GOT3 (cell line): Measurements from ENCODE around the gene KIF26B.

Experiments used
- DNase-seq: peaks from one replicate; lab custom pipeline; 2025; ENCODE audit warnings: mixed read lengths; lab: John Stamatoyannopoulos, UW

KIF26B gene

DNA sequence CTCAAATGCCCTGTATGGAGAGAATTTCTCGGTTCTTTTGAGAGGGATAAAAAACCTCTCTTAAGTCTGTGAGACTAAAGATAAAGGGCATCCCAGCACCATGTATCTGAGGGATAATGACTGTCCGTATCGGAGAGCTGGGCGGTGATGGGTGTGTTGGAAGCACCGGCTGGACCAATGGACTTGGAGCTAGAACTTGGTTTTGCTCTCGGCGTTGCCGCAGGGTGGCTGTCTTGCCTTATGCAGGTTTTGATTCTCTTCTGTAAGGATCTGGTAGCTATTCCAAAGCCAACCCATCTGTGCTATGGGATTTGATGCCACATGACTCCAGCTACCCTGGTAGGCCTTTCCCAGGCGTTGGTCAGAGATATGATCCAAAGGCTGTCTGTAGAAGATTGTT, 348.8 kb downstream of the KIF26B start:
- DNase-seq, result no peak

DNA sequence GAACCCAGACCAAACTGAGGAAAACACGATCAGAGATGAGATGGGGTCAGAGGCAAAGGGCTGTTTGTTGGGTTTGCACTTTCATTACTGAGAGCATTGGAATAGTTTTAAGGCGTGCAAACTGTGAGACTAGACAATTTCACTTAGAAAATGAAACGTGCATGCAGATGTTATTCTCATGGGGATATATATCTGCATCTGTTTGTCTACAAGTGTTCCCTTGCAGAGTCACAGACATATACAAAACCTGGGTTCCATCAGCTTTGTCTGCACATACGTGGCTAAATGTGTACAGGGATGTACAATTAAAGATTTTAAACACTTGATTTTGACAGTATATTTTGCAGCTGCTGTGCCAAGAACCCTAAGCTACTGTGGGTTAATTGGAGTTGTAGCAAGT, 355.4 kb downstream of the KIF26B start:
- DNase-seq, result no peak

DNA sequence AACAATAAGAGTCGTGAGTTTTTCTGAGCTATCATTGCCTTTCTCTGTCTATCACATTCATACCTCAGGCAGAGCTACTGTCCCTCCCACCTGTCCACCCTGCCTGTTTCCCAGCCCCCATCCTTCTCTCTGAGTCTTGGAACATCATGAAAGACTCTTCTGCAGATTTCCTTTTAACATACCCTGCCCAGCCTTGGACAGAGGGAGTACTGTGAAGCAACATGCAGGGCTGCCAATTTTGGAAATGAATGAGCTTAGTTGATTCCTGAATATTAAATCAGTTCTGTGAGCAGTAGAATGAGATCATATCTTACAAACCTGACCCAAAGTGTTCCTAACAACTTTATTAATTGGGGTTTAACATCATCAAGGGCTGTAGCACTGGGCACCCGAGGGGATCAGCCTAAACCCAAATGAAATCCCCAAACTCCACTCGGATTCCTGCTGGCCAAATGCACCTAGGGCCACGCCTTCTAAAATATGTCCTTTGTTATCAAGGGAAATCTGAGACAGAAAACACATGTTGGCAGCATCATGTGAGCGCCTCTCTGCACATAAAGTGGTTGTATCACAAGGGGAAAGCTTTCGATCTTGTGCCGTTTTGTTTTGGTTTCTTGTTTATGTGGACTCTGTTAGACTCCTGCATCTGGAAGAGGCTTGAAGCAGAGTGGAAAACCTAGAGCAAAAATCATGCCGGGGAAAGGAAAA, 357.6 kb downstream of the KIF26B start:
- no peak for DNase-seq

DNA sequence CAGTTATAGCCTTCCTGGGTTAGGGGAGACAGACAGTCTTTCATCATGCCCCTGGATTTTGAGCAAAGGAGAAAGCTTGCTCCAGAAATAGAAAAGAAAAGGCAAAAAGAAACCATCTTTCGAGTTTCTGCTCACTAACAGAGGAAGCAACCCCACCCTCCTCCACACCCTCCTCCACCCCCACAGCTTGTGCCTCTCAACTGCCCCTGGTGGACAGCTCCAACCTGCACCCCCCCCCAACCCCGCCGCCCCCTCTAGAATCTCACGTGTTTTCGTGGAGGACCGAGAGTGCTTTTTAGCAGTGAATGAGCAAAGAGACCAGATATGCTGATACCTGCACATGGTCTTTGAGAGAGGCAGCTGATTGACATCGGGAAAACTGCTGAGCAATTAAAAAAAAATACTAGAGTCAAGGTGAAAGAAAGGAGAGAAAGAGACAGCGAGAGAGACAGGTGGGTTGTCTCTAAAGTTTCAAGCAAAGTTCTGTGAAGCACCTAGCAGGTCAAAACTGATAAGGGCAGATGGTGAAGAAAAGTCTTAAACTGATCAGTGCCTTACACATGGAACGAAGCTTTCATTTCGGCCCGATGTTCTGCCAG, 358.3 kb downstream of the KIF26B start:
- DNase-seq, result no peak

DNA sequence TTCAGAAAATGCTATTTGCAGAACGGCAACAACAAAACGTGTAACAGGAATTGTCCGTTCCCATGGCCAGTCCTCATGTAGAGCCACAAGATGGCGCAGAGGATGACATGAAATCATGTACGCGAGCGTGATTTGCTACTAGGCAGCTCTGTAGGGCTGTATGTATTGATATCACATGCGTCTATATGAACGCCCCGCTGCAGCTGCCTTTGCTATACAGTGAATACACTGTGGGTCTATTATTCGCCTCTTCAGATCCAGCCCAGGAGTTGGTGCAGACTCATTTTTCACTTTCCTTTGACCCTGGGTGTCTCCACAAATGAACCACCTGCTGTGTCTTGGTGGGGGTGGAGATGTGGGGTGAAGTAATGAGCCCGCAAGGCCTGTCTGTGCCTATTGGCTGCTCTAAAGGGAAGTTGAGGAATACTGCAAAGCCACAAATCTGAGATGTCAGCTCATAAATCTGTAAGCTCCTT, 361.5 kb downstream of the KIF26B start:
- no peak for DNase-seq

DNA sequence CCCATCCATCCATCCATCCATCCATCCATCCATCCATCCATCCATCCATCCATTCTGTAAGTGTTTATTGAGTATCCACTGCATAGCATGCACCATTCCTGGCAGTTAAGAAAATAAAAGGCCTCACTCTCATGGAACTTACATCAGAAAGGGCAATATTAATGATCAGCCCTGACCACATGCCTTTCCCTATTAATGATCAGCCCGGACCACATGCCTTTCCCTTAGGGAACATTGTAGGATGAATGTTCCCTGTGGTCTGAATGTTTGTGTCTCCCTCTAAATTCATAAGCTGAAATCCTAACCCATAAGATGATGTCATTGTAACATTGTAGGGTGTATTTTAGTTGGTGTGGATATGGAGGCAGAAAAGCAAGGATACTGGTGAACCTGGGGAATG, 365.8 kb downstream of the KIF26B start:
- DNase-seq, result no peak

DNA sequence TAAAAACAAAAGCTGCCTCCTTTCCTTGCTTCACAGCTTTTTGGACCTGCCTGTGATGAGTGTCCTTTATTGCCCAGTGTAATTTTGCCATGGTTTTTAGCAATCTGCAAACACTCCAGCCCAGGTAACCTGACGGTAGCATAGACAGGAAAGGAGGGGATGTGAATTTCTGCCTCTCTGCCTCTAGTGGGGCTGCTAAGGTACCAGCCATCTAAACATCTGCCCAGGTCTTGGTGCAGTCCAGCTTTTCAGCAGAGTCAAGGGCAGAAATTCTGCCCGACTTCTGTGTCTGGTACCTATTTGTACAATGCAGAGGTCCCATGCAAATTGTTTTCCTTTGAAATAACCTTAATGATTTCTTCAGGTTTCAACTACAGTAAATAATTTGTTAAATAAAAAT, 371.4 kb downstream of the KIF26B start:
- DNase-seq, result no peak

DNA sequence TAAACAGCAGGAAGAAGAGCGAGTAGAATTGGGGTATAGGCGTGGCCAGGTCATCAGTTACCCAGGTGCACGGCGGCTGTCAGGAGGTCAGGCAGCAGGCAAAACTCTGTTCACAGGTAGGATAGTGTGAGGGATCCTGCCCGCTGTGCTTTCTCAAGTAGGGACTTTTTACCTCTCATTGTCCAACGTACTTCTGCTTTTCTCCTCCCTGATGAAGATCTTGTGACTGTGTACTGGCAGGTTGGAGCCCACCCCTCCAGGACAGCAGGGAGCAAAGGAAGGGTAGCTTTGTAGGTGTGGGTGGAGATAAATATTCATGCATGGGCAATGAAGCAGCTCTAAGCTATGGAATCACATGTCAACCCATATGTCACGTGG, 373.5 kb downstream of the KIF26B start:
- DNase-seq, result no peak

DNA sequence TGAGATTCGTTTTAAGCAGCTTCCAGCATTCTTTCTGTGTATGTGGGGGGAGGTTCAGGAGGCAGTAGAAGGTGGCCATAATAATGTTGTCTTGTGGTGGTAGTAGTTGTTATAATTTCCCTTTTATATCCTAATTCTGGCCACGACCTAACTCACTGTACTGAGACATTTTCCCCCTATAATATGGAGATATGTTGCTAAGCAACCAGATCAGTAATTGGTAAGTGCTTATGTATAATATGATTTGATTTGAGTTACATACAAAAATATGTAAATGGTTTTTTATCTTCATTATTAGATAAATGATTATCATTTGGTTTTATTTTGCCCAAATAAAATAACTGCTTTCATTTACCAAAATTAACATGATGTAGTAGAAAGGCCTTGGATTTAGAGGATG, 376.2 kb downstream of the KIF26B start:
- DNase-seq, result no peak

DNA sequence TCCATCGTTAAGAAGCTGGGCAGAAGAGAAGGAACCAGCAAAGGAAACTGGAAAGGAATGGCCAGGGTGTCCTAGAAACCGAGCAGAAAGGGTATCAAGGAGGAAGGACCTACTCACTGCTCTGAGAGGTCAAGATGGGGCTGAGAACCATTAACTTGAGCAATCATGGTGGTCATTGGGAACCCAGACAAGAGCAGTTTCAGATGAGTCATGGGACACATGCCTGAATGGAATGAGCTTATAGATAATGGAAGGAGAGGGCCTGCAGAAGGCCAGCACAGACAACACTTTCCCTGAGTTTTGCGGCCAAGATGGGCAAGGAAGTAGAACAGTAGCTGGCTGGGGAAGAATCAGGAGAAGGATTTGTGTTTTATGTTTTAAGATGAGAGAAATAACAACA, 383.2 kb downstream of the KIF26B start:
- DNase-seq, result no peak

DNA sequence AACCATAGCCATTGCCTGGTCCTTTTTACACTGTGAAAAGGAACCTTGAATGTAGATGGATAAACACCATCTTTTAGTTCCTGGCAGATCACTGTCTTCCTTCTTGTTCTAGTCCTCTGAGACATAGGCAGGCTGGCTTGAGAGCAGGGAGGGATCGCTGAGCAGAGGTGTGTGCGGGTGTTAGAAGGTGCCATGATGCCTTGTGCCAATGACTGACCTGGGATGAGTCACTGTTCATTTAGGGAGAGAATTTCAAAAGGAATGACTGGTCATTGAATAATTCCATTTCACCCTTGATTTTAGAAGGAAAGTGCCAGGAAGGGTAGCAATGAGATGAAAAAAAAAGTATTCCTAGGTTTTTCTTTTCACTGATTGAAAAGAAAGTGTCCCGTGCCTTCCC, 383.9 kb downstream of the KIF26B start:
- DNase-seq, result no peak

DNA sequence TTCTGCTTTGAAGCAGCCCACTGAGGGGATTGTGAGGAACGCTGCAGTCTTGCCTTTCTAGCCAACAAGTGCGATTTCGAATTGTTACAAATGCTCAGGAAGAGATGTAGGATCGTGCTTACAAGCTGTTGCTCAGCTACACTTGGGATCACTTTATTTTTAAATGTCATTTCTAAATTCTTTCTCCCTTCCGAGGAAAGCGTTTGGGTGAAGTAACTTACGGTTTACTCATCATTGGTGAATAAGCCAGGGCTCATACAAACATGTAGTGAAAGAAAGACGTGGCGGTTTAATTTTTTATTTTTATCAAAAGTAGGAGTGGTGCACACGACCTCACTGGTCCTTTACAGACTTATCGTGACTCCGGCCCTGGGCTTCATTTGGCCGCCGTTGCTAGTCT, 386.6 kb downstream of the KIF26B start:
- no peak for DNase-seq

DNA sequence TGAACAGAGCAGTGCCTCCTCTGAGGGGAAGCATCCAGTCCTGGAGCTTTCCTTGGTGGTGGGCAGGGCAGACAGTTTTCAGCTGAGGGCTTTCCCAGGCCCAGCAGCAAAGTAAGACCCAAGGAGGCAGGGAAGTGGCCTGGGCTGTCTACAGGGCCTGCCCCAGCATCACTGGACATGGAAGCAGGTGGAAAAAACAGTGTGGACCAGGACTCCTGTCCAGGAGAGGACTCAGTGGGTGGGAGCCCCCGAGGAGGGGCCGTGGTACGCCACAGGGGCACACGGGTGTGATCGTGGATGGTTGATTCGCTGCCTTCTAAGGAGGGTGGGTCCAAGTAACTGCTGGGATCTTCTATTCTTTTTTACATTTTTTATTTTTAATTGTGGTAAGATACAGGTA, 387.6 kb downstream of the KIF26B start:
- DNase-seq, result no peak

DNA sequence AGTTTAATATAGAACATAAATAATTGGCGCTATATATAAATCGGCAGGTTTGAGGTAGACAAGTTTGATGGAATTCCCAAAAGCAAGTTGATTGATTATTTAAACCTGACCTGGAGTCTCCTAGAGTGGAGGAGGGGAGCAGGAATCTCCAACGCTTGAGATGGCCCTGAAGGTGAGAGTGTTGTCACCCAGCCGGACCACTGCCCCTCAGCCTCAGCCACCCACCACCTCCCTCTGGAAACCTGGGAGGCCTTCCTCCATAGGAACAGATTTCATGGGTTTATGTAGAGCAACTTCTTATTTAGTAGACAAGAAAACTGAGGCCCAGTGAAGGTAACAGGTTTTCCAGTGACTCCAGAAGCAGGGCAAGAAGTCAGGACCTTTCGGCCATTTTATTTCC, 389.5 kb downstream of the KIF26B start:
- DNase-seq, result no peak

DNA sequence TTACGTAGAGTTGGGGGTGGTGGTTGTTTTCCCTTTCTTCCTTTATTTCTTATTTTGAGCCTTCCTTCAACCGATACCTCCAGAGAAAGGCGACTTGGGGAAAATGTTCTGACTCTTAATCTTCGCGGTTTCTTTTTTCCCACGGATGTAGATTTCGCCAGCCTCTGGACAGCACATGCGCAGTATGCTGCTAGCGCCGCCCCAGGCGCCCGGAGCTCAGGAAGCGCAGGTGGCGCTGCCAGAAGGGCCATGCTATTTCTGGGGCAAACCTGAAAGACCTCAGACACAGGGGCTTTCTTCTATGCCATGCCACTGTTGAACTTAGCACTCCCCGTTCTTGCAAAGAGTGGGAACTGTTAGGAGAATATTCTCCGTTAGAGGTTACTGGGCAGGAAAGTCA, 392.1 kb downstream of the KIF26B start:
- no peak for DNase-seq

DNA sequence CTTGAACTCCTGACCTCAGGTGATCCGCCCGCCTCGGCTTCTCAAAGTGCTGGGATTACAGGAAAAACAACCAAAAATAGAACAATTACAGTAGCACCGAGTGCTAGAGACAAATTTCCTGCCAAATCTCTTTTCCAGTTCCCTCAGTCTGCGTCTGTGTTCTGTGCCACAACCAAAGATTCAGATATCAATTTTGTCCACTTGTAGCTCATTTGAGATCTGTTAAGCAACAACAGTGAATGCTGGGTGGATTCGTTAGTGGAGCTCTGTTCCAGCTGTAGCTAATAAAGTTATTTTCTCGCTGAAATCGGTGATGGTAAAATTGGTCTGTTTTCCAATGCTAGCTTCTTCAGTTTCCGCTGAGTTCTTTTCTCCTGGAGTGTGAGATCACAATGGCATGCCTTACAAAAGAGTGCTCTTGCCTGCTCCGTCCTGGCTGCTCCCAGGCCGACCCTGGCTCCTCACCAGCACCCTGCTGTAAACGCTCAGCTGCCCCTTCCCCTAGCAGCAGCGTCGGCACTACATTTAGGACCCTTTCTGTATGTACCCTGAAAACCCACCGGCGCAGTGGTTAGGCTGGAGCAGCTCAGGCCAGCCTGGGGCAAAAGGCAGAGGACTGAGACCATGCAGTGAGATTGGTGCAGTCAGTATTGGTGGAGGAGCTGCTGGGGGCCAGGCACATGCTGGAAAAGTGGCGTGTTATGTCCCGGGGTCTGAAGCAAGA, 395.4 kb downstream of the KIF26B start:
- DNase-seq, result no peak

DNA sequence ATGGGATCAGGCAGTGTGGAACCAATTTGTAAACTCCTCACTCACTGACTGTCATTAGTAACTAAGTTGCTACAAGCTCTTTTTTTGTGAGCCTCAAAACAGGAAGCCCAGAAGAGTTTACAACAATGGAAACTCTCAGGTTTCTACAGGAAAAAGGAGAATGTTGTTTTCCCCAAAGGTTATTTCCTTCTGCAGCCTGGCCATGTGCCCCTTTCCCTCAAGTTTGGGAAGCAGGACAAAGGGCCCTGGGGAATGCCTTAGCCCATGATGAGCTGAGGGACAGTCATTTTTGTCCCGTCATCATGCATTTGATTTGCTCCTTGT, 395.9 kb downstream of the KIF26B start:
- no peak for DNase-seq

DNA sequence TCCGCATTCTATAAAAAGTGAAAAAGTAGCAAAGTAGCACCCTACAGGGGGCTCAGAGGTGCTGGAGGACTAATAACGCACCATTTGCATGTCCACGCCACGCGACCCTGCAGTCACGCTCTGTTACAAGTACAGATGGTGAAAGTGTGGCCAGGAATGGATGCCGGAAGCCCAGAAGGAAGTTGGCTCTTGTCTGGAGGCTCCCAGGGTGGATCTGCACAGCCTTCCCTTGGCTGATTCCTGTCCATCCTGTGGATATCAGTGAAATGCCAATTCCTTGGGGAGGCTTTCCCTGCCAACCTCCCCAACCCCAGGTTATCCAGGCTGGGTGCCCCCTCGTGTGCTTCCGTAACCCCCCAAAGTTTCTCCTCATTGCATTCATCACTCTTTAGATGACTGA, 396.8 kb downstream of the KIF26B start:
- DNase-seq, result no peak

DNA sequence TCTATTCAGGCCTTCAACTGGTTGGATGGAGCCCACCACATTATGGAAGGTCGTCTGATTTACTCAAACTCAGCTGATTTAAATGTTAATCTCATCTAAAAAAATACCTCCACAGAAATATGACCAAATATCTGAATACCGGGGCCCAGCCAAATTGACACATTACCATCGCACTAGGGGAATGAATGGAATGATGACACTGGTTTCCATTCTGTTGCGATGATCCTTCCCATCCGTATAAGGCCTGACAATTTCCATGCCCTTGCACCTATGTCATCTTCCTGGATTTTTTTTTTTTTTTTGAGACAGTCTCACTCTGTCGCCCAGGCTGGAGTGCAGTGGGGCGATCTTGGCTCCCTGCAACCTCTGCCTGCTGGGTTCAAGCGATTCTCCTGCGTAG, 397.5 kb downstream of the KIF26B start:
- DNase-seq, result no peak

DNA sequence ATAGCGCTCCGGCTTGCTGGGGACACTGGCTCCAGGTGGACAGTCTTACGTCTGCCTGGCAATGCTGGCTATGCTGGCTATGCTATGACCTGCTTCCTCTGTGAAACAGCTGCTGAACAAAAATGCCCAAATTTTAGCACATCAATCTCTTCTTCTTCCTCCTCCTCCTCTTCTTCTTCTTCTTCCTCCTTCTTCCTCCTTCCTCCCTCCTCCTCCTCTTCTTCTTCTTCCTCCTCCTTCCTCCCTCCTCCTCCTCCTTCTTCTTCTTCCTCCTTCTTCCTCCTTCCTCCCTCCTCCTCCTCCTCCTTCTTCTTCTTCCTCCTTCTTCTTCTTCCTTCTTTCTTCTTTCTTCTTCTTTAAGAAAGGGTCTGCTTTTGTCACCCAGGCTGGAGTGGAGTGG, 401.3 kb downstream of the KIF26B start:
- no peak for DNase-seq

DNA sequence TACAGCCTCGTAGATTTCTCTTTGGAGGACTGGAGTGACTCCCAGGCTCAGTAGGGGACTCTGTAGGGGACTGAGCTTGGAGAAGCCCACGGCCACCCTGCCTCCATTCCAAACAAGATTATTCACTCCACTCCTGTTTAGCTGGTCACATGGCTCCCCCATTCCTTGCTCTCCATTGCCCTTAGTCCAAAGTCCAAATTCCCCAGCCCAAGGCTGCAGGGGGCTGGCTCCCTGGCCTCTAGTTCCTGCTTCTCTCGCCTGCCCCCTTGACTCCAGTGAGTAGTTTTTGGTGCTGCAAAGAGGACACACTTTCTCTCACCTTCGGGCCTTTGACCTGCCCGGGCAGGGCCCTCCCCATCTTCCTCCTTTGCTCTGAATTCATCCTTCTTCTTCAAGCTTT, 403.3 kb downstream of the KIF26B start:
- no peak for DNase-seq

DNA sequence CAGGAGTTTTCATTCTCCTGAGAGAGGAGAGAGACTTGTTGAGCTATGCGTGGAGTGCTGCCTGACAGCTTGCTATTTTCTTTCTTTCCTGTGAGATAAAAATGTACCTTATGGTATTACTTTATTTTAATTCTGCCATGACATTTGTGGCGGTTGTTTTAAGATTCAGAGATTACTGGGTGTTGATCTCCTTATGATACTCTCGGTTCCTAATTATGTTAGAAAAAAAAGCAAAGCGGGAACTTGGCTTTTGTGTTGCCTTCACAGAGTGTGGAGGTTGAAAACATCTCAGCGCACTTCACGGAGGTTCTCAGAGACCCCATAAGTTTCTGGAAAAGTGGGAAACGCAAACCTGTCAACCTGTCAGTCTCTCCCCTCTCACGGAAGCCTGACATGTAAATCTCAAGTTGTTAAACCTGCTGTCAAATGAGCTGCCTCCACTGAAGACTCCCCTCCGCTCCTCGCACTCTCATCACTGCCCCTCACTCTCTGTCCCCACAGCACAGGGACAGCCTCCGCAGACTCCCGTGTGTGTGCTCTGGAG, 405.6 kb downstream of the KIF26B start:
- DNase-seq, result no peak

DNA sequence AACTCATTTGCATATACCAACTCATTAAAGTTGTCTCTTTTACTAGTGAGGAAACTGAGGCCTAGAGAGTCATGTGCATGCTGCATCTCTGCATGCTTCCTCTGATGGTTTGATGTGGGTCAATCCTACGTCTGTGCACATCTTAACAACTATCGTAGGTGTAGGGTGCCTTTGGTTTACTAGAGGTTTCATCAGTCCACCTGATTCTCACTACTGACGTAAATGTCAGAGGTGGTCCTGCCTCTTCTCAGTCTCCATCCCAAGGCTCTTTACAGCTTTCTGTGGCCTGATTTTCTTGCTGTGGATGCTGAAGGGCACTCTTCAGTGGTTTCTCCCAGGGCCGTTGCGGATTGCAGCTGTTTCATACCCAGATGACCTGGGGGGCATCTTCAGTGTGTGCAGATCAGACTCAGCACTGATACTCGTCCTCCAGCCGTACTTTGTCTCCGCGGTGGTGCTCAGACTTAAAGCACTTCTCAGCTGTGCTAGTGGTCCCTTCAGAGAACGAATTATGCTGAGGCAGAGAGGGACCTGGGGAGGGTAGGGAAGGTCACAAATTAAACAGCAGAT, 407.0 kb downstream of the KIF26B start:
- no peak for DNase-seq
